ENCODE measurements around the gene PDGFD.

PDGFD gene

DNA sequence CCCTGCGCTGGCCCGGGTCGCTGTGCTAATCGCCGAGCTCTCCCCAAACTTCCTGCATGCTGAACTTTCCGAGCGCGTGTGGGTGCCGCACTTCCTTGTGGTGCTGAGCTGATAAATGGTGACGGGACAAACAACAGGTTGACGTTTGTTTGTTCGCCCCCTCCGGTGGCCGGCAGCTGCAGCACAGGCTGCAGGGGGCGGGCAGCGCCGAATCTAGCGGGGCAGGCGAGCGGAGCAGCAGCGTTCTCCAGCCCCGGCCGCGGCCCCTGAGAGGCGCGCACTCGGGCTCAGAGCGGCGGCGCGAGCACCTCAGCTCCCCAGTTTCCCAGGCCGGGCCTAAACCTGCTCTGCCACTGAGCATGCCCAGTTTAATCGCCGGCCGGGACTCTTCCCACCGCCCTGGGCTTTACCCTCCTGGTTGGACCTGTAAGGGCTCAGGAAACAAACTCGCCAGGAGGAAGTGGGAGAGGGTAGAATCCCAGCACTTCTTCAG, at the start of gene PDGFD:
Gene PDGFD (minus strand): TSS at position 120 of the 493 bp plus-strand sequence.
- DNase-seq, result peak; percentile 64

DNA sequence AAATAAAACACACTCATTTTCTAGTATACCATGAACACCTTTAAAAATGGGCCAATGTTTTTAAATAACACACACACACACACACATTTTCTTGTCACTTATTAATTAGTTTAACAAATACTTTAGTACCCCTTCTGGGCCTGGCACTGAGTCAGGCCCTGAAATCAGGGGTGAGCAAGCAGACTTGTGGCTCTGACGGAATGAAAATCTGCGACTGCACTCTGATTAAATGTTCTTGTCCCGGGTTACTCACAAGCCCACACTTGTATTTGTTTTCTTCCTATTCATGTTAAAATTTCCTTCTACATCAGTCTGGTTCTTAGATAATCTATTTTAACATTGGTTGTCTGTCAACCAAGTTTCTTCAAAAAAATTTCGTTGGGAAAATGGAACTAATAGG, 43.0 kb upstream of the PDGFD start:
- no peak for DNase-seq

DNA sequence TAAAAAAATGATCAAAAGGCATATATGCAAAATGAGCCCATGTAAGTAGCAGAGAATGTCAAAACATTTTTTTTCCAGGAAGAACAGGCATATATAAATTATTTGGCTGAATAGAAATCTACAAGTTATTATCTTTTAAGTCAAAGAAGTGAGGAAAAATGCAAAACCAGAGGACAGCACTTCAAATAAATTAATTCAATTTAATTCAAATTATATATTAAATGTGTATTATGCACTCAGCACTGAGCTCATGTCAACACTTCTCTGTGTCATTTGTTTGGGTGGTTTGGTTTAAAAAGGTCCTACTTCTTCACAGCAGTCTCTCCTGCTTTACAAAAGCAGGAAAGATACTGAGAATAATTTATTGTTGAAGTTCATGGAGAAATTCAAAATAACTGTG, 41.9 kb upstream of the PDGFD start:
- DNase-seq, result no peak

DNA sequence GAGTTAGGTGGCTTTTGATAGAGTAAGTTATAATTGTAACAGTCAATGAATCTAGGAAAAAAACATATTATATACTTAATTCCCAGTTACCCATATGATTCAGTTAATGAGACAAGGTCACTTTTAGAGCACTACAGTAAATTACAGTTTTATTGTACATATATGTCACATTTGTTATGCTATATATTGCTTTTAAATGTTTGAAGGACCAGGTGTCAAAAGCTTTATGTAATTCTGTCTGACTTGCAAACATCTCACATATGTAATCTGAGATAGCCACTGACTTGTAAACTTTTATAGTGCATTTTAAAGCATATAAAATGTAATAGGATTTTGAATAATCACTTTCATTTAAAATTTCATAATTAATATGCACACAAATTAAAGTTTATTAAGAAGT, 36.7 kb upstream of the PDGFD start:
- DNase-seq, result no peak

DNA sequence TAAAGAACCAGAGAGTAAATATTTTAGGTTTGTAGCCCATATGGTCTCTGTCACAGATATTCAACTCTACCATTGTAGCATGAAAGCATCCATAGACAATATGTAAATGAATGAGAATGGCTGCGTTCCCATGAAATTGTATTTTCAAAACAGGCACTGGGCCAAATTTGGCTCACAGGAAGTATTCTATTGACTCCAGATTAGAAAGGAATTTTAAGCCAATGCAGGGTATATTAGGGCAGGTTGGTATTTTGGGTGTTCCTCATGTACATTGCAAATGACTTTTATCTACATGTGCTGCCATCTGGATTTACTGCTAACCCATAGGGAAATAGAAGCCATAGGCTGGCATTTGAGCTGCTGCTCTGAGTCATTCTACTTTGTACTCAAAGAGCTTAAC, 35.1 kb upstream of the PDGFD start:
- no peak for DNase-seq

DNA sequence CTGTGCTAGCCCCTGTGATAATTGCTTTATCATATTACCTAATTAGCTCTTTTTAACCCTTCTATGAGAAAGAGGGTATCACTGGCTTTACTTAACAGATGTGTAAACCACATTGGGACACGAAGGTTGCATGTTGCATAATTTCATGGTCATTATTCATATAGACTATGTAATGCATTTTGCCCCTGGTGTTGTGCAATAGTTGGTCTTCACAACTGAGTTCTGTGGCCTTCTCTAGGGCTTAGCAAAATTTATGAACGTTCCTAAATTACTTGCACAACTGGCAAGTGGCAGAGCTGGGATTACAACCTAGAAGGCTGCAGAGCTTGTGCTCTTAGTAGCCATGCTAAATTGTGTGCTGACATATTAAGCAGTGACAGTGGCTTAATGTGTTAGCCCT, 34.6 kb upstream of the PDGFD start:
- no peak for DNase-seq

DNA sequence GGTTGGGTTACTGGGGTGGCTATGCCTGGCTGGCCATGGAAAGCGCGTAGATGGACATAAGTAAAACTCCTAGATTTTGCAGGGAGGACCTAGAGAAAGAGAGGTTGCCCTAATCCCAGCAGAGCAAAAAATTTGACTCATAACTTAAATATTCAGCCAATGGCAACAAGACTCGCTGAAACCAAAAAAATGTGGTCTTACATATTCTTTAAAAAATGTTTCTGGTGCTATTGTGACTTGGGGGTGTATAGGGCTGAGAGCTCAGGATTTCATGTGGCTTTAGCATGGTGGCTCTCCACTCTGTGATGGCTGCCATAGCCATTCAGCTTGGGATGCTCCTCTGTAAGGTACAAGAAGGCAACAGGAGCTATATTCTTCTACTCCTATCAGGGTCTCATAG, 27.2 kb upstream of the PDGFD start:
- DNase-seq, result no peak

DNA sequence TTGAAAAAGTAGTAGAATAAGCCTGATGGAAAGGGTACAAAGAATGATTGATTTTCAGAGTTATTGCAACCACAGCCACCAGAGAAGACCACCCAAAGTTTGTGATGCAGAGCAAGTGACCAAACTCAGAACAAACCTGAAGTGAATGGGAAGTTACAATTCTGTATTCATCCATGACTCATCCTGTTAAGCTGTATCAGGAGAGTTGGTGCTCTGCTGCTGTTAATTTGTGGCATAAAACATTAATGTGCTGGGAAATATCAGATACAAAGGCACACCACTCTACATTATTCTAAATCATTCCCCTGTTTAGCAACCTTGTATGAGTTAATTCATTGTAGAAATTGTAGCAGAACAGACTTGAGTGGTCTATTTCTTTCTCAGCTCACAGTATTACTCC, 19.6 kb upstream of the PDGFD start:
- no peak for DNase-seq

DNA sequence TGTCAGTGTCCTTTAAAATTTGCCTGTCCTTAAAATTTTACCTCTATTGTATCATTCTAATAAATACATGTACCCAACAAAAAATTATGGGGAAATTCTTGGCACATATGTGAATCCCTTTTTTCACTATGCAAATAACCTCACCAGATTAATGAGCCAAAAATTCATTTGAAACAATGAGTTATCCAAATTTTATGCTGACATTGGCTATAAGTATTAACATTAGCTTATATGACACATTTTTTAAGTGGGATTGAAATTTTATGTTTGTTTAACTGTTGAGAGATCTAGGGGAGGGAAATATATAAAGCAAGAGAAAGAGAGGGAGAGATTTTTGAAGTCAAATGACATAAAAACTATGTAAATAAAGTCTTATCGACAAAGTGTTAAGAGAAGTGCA, 11.8 kb upstream of the PDGFD start:
- DNase-seq, result no peak

DNA sequence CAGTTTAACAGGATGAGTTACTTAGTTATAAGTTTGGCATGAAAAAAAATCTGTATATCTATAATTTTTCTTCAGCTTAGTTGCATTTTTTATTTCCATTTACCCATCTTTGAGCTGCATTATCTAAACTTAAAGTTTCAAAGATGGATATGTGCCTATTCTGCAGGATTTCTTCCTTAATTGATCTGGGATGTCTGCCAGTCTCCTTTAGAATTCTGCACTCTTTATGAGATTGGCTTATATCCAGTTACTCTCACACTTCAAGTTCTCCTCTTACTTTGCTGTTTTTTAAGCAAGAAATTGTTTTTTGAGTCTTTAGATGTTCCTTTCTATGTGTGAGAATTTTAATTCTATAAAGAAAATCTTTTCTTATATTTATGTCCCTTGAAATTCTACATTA, 5.1 kb upstream of the PDGFD start:
- DNase-seq, result no peak

DNA sequence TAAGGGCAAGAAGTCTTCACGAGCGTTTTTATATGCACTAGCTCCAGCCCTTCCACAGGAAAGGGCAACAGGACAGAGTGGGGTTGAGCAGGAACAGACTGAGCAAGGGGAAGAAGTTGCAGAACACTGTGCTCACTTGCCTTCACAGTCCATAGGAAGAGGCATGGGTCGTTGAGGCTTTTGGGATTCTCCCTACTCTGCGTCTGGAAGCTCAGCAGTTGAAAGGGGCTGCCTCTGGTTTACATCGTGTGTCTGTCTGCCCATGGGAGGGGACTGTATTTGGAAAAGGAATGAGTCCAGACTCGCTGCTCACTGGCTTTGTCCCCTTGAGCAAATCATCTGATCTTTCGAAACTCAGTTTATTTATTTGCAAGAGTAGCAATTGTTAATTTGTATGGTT, 1.1 kb upstream of the PDGFD start:
- DNase-seq, result no peak

DNA sequence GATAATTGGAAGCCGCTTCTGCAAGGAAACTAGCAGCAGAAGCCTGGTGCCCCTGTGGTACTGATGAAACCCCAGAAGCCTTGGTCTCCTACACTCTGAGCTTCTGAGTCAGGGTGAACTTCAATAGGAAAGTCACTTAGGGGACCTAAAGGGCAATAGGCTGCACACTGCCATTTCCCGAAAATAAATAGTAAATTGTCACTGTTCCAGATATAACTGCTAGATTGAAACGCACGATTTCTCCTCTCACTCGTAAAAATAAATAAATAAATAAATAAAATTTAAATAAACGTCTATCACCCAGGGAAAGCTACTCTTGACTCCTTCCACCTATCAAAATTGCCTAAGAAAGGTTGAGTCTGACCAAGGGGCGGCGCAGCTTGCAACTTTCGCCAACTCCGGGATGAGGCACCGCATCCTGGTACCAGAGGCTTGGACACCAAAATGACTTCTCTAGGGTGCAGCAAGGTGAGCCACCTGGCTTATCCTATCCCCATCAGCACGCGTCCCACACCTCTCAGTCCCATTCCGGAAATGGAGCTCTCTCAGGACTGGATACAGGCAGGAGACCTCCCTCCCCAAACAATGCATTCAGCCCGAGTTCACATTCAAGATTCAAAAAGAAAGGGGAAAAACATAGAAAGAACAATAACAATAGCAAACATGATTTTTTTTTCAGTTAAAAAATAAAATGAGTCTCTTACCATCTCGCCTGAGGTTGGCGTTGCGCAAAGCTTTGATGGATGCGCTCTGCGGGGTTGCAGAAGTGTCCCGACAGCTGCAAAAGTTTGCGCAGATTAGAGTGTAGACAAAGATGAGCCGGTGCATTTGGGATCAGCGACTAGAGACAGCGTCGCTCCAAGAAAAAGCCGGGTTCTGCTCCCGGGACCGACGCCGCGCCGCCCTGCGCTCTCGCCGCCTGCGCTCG, 583 bp downstream of the PDGFD start:
- no peak for DNase-seq

DNA sequence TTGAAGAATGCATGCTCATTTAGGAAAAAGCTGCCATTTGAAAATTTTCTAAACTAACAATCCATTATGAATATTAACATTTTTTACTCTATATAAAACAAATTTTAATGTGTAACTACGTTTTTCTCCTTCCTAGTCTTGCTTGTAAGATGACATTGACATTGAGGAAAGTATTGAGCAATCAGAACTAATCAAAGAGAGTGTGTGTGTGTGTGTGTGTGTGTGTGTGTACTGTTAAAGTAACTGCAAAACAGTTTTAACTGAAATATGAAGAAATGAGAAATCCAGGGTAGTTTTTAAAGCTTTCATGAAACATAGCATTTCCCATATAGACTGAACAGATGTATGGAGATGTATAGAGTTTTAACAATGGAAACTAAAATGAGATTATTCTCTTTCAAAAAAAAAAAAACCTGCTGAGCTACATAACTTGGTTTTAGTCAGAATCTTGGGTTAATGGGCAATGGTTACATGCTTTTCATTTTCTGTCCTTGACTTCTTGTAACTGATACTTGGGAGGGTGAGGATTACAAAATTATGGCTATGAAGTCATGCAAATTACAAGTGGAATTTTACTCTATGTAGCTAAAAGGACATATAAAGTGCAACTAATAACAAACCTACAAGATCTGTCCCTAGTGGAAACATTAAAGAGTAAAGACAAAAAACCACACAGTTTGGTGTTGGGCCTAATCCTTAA, 2.0 kb downstream of the PDGFD start:
- no peak for DNase-seq

DNA sequence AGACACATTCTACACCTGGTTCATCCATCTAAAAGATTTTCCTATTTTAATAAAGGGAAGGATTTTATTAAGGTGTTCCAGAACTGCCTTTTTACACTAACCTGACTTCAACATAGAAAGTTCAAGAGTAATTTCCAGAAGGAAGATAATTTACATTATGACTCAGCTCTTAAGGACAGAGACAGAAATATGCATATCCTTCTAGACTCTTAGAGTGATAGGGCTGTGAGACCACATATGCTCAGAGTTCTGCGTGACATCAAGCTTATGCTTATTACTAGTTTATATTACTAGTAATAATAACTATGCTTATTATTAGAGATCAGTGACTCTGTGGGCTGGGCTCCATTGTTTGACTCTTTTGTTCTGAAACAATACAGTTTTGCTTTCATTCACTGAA, 4.6 kb downstream of the PDGFD start:
- DNase-seq, result no peak

DNA sequence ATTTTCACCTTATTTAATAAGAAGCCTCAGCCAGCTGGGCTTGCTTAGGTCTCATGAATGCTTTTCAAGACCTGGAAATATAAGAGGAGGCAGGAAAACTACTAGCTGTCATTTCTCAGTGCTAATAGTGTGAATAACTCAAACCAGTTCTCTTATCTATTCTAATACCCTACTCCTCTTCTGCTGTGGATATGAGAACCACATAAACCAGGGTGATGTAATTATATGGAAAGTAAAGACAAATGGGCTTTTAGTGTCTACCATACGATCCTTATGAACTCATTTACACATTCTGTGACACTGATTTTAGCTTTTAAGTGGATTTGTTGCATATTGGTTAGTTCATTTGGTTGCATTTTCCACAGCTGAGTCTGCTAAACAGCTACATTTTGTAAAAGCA, 8.6 kb downstream of the PDGFD start:
- no peak for DNase-seq

DNA sequence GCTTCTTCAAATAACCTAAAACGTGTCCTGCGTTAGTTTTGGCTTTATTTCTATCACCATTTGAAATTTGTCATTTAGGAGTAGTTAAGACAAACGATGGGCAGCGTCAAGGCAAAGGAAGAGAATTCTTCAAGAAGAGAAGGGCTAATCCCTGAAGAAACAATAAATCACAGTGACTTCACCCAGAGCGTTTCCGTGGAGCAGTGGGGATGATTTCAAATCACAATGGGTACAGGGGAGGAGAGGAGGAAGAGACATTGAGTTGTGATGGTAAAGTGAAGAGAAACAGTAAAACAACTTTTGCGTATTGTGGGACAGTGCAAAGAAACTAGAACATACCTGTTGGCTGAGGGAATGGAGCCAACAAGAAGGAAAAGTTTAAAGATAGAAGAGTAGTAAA, 9.7 kb downstream of the PDGFD start:
- no peak for DNase-seq

DNA sequence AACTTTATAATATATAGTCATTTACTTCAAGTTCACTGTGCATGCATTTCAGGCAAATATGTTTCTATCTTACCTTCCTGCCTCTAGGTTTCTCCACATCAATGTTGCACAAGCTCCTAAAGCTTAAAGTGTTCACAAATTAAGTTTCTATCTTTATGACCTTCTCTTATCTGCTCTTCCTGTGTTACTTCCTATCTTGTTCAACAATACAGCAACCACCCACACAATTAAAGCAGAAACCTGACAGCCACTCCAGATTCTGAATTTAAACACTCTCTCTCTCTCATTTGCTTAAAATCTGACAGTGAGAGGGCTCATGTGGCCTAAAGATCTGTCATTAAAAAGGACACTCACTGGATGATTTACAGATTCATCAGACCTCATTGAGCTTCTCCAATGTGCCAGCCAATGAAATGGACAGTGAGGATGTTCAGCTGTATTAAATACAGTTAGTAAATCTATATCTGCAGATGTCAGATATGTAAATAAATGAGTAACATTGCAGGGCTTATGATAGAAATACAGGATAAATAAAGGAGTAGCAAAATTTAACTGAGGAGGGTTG, 10.9 kb downstream of the PDGFD start:
- DNase-seq, result peak; percentile 72

DNA sequence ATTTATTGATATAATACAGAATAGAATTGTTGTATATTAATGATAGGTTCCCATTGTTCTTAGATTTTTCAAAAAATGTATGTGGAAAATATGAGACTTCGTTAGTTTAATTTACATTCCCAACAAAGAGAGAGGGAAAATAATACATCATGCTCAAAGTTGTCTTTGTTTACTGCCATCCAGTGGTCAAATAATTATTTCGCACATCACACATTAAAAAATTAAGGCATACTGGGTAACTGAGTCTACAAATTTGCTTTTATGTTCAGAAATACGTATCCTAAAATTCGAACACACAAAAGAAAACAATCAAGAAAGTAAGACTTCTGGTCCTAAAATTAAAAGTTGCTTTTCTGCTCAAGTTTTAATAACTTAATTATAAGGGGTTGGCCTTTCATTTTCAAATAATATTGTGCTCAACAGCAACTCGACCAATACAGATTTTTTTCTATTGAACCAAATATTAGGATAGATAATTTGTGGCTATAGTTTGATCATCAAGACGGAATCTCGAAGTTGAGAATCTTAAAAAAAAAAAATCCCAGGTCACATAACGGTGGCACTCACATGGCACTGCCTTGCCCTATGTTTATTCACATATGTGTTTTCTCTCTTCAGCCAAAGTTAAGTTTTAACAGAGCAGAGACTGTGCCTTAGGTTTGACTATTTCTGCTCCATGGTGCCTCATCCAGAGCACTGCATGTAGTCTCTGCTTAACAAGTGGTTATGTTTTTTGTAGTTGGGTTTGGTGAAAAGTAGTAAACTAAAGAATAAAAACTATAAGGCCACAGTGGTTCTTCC, 12.3 kb downstream of the PDGFD start:
- DNase-seq, result no peak

DNA sequence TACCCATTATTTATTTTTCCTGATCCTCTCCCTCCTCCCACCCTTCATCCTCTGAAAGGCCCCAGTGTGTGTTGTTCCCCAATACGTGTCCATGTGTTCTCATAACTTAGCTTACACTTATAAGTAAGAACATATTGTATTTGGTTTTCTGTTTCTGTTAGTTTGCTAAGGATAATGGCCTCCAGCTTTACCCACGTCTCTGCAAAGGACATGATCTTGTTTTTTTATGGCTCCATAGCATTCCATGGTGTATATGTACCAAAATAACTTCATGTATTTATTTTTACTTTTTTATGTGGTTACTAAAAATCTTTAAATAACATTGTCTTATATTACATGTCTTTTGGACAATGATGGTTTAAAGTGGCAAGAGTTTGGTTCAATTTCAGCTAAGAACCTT, 15.2 kb downstream of the PDGFD start:
- no peak for DNase-seq

DNA sequence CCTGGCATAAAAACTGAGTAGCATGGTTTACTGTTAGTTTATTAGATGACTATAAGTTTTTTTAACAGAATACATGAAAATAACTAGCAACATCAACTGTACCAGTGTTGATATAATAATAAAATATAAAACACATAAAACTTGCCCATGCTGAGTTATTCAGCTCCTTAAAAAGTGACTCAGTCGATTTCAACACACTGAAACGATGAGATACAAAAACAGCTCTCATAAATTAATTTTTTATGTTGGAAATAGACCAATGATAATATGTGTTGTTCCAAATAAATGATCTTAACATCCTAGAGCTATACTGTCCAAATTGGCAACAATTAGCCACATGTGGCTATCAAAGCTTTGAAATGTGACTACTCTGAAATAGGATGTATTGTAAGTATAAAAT, 15.9 kb downstream of the PDGFD start:
- no peak for DNase-seq

DNA sequence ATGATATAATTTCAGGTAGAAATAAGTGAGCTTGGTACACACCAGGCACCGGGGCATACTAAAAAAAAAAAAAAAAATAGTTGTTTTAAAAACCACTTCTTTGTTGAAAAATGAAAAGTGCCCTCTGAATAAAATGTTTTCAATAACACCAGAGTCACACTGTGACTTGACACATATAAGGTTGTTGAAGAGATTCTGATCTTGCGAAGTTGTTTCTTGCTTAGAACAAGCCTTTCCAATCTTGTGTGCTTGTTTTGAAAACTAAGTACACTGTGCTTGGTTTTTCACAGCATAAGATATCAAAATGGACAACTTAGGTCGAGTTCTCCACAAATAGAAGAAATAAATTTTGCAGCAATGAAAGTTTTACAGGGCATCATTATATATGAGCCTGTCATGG, 17.0 kb downstream of the PDGFD start:
- no peak for DNase-seq

DNA sequence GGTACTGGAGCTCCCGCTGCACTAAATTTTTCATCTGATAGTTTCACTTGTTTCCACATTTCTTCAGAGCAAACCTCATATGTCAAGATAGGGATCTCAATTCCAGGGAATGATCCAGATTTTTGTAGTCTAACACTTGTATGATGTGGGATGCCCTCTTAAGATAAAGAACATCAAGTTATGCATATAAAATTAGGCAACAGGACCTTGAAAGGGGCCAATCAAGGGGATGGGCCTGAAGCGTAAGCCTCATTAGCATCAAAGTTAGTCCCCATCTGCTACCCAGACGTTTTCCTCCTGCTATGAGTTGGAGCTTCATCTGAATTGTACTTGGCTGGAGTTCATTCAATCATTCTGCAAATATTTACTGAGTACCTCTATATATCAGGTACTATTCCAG, 17.5 kb downstream of the PDGFD start:
- DNase-seq, result peak; percentile 50

DNA sequence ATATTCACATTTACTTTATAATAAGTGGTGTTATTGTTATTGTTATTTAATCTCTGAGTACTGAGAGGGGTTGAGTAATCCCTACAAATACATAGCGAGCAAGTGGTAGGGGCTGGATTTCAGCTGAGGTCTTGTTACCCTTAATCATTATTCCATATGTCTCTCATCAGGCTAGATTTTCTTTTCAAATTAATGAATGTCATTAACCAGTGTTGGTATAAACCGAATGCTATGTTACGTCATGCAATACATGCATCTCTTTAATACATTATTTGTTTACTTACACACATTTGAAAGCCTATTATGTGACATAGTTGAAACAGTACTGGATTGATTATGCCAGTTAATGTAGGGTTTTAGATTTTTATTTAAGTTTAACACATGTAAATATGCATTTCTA, 18.9 kb downstream of the PDGFD start:
- no peak for DNase-seq

Data from SHP77 treated with DMSO at 0.1 percent for 48 hours (cell line).